ENCODE measurements around the gene AKNA. TPM values are rescaled to one million over a fixed set of nuclear protein-coding genes. Genes with fewer than 3 reads are reported as not detected.

Gene AKNA
- total RNA-seq, 1 donor from 2014 or later, result 68.1 TPM

DNA sequence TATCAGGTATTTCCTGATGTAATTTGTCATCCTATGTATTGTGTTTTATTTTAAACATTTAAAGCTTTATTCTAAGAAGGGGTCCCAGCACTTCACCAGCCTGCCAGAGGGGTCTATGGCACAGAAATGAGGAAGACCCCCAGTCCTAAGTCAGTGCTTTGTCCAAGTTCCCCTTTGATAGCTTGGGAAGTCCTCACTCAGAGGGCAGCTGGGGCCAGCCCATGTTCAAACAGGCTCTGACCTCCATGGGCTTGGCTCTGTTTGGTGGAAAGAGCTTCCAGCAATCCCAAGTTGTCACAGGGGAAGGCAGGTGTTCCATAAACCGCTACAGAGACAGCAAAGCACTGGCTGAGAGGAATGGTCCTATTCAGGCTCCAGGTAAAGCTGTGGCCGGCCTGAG, 26.6 kb upstream of the AKNA start:
- no peak for DNase-seq (ENCODE audit: low spot score)

DNA sequence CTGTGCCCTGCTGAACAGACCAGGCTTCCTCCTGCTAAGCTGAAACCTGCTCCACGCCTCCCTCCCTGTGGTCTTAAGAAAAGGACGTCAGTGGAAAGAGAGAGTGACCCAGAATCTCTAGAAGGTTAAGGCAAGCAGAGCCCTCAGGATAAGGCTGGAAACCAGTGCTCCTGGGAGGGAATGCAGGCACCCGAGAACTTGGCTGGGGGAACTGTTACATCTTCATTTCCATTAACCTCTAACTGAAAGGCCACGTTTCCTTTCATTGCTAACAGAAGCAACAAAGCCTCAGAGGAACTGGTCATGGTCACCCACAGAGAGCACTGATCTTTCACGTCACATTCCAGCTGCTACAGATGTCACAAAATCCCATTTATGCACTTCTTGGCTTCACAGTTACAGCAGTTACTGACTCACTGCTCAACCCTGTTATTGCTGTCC, 26.1 kb upstream of the AKNA start:
- no peak for DNase-seq (ENCODE audit: low spot score)

DNA sequence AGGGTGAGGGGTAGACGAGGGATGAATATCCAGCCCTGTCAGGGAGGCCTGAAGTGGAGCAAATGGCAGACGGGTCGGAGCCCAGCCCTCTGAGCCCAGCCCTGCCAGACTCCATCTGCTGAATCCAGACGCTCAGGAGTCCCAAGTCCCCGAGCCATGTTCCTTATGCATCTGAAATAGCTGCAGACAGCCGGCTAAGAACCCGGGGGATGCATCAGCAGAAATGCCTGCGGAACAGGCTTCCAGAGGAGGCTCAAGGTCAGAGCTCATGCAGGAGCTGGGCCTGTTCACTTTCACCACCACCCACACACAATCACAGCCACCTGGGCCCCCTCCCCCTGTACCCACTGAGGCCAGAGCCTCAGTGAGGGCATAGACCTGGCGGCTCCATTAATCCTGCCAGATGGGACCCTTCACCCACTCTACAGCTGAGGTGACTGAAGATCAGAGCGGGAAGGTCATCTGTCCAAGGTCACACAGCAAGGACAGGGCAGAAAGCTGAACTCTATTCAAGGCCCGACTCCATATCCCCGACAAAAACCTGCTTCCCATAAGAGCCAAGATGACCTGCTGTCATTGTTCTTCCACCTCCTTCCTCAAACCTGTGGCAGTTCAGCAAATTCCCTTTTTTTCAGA, 24.4 kb upstream of the AKNA start:
- no peak for DNase-seq (ENCODE audit: low spot score)

DNA sequence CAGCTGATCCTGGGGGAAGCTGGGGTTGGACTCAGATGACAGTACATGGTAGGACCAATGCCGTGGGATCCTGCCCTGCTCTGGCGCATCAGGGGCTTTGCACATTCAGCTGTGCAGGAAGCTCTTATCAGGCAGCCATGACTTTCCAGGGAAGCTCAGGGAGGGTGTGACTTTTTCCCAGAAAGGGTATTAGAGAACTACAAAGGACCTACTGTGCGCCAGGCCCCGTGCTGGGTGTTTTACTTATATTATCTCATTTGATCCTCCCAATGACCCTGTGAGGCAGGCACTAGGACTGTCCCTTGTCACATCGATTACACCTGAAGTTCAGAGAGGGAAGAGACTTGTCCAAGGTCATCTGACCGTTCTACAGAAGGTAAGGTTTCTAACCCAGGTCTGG, 23.7 kb upstream of the AKNA start:
- DNase-seq (ENCODE audit: low spot score), result no peak

DNA sequence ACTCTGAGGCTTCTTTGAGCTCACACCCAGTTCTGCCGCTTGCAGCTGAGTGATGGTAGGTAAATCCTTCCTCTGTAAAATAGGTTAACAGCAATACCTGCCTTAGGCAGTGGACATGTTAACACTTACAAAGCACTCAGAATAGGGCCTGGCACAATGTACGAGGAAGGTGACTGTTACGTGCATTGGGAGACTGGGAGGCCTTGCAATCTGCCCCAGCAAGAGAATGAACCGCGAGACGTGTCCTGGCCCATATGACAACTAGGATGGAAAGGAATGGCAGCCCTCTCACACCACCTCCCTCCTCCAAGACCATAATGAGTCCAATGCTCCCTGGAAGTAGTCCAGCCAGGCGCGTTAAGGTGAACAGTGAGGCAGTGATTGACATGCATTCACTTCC, 23.1 kb upstream of the AKNA start:
- no peak for DNase-seq (ENCODE audit: low spot score)

GRCh38 chr9:114409842-114410241, 22.1 kb upstream of the AKNA start:
- no peak for DNase-seq (ENCODE audit: low spot score)

GRCh38 chr9:114409103-114409780, 21.5 kb upstream of the AKNA start:
- DNase-seq (ENCODE audit: low spot score), result no peak

DNA sequence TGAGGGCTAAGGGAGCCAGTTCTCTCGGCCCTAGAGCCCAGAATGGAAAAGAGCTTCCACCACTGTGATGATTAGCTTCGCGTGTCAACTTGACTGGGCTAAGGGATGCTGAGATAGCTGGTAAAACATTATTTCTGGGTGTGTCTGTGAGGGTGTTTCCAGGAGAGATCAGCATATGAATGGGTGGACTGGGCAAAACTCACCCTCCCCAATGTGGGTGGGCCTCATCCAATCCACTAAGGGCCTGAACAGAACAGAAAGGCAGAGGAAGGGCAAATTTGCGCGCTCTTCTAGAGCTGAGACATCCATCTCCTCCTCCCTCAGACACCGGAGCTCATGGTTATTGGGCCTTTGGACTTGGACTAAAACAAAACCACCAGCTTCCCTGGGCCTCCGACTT, 20.9 kb upstream of the AKNA start:
- no peak for DNase-seq (ENCODE audit: low spot score)

- DNase-seq (ENCODE audit: low spot score), result no peak
Measured at GRCh38 chr9:114407889-114408288, 20.1 kb upstream of the AKNA start.

DNA sequence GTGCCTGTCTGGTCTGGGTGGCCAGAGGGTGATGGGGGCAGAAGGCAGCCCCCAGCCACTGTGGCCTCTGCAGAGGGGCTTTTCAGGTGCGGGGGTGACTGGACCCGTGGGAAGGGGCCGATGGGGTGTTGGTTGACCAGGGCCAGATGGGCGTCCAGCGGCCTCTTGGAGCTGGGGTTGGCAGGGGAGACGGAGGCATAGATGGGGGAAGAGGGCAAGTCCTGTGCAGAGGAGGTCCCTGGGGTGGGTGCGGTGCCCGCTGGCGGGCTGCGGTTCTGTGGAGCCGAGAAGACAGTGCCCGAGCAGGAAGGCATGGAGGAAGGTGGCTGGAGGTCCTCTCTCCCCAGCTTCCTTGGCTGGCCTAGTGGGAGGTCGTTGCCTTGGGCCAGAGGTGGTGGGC, 18.7 kb upstream of the AKNA start:
- no peak for DNase-seq (ENCODE audit: low spot score)

GRCh38 chr9:114405294-114406034, 17.7 kb upstream of the AKNA start:
- DNase-seq (ENCODE audit: low spot score), result peak; percentile 84

GRCh38 chr9:114404531-114404930, 16.7 kb upstream of the AKNA start:
- no peak for DNase-seq (ENCODE audit: low spot score)

- DNase-seq (ENCODE audit: low spot score), result no peak
Measured at GRCh38 chr9:114403153-114403756, 15.5 kb upstream of the AKNA start.

DNA sequence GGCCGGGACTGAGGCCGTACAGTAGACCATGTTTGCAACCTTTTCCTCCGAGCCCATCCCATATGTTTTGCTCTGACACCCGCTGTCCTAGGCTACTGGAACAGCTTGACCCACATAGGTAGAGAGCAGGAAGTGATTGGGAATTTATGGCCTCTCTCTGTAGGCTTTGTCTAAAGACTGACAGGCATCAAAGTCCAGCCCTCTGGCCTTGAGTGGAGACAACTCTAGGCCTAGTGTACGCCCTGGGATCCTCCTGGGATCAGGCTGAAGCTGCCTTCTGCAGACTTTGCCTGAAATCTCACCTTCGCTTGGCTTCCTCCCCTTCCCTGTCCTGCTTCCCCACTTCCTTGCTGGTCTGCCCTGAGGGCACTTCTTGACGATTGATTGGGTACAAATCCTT, 13.6 kb upstream of the AKNA start:
- no peak for DNase-seq (ENCODE audit: low spot score)

- no peak for DNase-seq (ENCODE audit: low spot score)
Measured at GRCh38 chr9:114400772-114401171, 13.0 kb upstream of the AKNA start.

DNA sequence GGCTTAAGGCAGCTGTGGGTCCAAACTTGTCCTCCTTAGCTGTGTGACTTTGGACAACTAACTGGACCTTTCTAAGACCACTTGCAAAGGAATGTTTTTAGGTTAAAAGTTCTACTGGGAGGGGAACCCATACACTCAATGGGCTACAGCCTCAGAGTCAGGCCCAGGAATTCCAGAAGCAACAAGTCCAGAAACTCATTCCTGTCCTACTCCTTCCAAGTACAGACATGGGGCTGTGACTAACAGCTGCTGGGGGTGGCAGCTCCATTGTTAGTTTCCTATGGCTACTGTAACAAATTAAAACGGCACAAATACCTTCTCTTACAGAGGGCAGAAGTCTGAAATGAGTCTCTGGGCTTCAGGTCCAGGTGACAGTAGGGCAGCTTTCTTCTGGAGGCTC, 12.4 kb upstream of the AKNA start:
- no peak for DNase-seq (ENCODE audit: low spot score)

DNA sequence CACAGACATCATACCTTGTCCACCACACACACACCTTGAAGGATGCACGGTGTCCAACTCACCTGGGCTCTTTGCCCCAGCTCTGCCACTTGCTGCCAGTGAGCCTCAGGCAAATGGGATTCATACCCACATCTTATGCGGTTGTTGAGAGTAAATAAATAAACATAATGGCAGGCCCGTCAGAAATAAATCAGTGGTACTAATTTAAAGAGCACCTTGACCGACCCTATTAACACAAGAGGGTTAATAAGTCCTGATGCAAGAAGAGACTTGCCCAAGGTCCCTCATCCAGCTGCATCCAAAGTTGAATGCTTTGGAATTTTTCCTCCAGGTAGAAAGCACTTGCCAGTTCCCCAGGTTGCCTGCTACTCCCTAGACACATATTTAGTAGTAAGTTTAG, 11.6 kb upstream of the AKNA start:
- no peak for DNase-seq (ENCODE audit: low spot score)

GRCh38 chr9:114397848-114398605, 10.2 kb upstream of the AKNA start:
- DNase-seq (ENCODE audit: low spot score), result peak; percentile 98

GRCh38 chr9:114397219-114397847, 9.6 kb upstream of the AKNA start:
- no peak for DNase-seq (ENCODE audit: low spot score)

DNA sequence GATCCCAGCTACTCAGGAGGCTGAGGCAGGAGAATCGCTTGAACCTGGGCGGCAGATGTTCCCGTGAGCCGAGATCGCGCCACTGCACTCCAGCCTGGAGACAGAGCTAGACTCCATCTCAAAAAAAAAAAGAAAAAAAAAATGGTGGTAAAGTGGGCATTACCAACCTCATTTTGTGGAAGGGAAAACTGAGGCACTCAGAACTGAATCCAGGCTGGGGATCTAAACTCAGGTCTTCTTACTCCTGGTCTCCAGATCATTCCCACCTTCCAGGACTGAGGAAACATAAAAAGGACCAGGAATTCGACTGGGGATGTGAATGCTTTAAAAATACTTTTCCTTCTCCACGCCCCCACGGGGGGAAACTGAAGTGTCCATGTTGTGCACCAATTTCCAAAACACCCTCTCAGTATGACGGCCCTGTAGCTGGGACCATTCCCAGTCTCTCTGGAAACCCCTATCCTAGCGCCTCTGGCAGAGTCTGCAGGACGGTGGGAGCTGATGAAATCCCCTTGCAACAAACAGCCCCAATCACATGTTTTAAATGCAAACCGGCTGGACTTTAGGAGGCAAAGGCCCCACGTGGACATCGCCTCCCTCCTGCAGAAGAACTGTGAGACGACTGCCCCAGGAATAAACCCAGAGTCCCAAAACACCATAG, 8.9 kb upstream of the AKNA start:
- no peak for DNase-seq (ENCODE audit: low spot score)

DNA sequence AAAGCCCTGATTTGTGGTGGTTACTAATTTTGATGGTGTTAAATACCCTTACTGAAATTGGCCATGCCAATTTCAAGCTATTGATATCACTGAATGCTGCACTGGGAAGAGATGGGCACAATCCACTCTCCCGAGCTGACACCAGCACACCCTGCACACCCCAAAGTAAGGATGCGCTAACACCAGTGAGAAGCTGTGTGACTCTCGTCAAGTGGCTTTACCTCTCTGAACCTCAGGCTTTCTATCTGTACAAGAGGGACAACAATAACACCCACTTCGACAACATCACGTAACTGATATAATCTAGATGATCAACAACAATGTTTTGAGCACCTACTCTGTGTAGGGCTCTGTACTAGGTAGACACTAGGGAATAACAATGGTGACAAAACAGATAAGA, 8.0 kb upstream of the AKNA start:
- no peak for DNase-seq (ENCODE audit: low spot score)
